ENCODE data around the gene LYVE1. TPM values are rescaled to one million over a fixed set of nuclear protein-coding genes. Genes with fewer than 3 reads are reported as not detected.

The LYVE1 gene
- total and polyA plus RNA-seq, 7 donors = 5.2 to 37.0 (median 17.4) TPM

- ATAC-seq (no peak), DNase-seq (no peak)
- no peak overlapping the region for H3K4me3 ChIP-seq
- H3K27me3 ChIP-seq (ENCODE audit: insufficient read depth in 3 of 3, low read length in 2 of 3) = no peaks in the 10 kb centered on the region
- no peaks in the 10 kb centered on the region for H3K36me3 ChIP-seq (ENCODE audit: insufficient read depth in 1 of 2, low read depth in 1 of 2)
- H3K27ac ChIP-seq = no peak overlapping the region
- no peak for TF ChIP-seq CTCF (IDR thresholded peaks at IDR 0.05)
- peaks cover 9% of the 10 kb centered on the region for H3K9me3 ChIP-seq
- intact Hi-C loops (cut with DNase I) = no loop called here
- 87 to 96% (median 88%) methylated on average over 3 of the region's 3 CpGs for WGBS, 3 donors
- no peaks in the 10 kb centered on the region for H3K4me1 ChIP-seq
Observed at GRCh38 chr11:10551845-10552352, 16.6 kb downstream of the LYVE1 start.

GRCh38 chr11:10551290-10551592, 17.2 kb downstream of the LYVE1 start:
- Histone ChIP-seq H3K27me3 (ENCODE audit: insufficient read depth in 3 of 3, low read length in 2 of 3) (no peaks in the 10 kb centered on the region), H3K4me1 (no peaks in the 10 kb centered on the region), H3K36me3 (ENCODE audit: insufficient read depth in 1 of 2, low read depth in 1 of 2) (no peaks in the 10 kb centered on the region), H3K27ac (no peak overlapping the region), H3K9me3 (peaks cover 9% of the 10 kb centered on the region), H3K4me3 (no peak overlapping the region)
- DNase-seq = no peak
- no peak for TF ChIP-seq CTCF (IDR thresholded peaks at IDR 0.05)
- ATAC-seq = no peak
- intact Hi-C loops (cut with DNase I) = no loop called here
- 55 to 76% (median 76%) methylated on average over 4 of the region's 4 CpGs for WGBS, 3 donors

GRCh38 chr11:10550503-10551289, 17.8 kb downstream of the LYVE1 start:
- H3K27ac ChIP-seq = no peak overlapping the region
- no peaks in the 10 kb centered on the region for H3K36me3 ChIP-seq (ENCODE audit: insufficient read depth in 1 of 2, low read depth in 1 of 2)
- DNase-seq (no peak), ATAC-seq (no peak)
- intact Hi-C loops (cut with DNase I) = no loop called here
- no peak for TF ChIP-seq CTCF (IDR thresholded peaks at IDR 0.05)
- H3K9me3 ChIP-seq = peaks cover 9% of the 10 kb centered on the region
- H3K4me3 ChIP-seq = no peak overlapping the region
- no peaks in the 10 kb centered on the region for H3K27me3 ChIP-seq (ENCODE audit: insufficient read depth in 3 of 3, low read length in 2 of 3)
- 89 to 92% (median 90%) methylated on average over 3 of the region's 3 CpGs for WGBS, 3 donors
- no peaks in the 10 kb centered on the region for H3K4me1 ChIP-seq

GRCh38 chr11:10544491-10545465, 23.7 kb downstream of the LYVE1 start:
- WGBS, 3 donors = 75 to 86% (median 82%) methylated on average over 7 of the region's 7 CpGs
- H3K36me3 ChIP-seq (ENCODE audit: insufficient read depth in 1 of 2, low read depth in 1 of 2) = no peaks in the 10 kb centered on the region
- DNase-seq (peak in 1 of 2 donors; percentile 46), ATAC-seq (no peak)
- peaks cover 5% of the 10 kb centered on the region for H3K4me1 ChIP-seq
- TF ChIP-seq CTCF (IDR thresholded peaks at IDR 0.05) = no peak
- H3K27ac ChIP-seq = no peak overlapping the region
- no peaks in the 10 kb centered on the region for H3K27me3 ChIP-seq (ENCODE audit: insufficient read depth in 3 of 3, low read length in 2 of 3)
- H3K4me3 ChIP-seq = no peak overlapping the region
- intact Hi-C loops (cut with DNase I) = loop anchor here (5.0 kb wide), 2 partner anchors 108 to 193 kb away; no protein-coding TSS in a partner anchor
- H3K9me3 ChIP-seq = no peaks in the 10 kb centered on the region
